Measurements from ENCODE around the gene FCN1.
A peak's percentile ranks its signal among the peaks of the same experiment; 100 is the strongest.
"Not testable (repeated sequence)": the region's sequence is repeated elsewhere in the genome, so short reads cannot be mapped to it uniquely, and the experiment has no call there.

The FCN1 gene

GRCh38 chr9:134917431-134918373 is at the start of gene FCN1:
FCN1 (minus strand) TSS chr9:134917912; CDS start chr9:134917871, 41 bp downstream.
- no peak for DNase-seq (ENCODE audit: low spot score)

- DNase-seq (ENCODE audit: low spot score) = no peak
Measured at GRCh38 chr9:134966697-134967546, 49.2 kb upstream of the FCN1 start.

- DNase-seq (ENCODE audit: low spot score) = no peak
Measured at GRCh38 chr9:134966270-134966669, 48.6 kb upstream of the FCN1 start.

- DNase-seq (ENCODE audit: low spot score) = no peak
Measured at GRCh38 chr9:134965851-134966250, 48.1 kb upstream of the FCN1 start.

GRCh38 chr9:134965411-134965810 is 47.7 kb upstream of the FCN1 start:
- DNase-seq (ENCODE audit: low spot score) = no peak

- DNase-seq (ENCODE audit: low spot score) = no peak
Measured at GRCh38 chr9:134964271-134965055, 46.8 kb upstream of the FCN1 start.

- no peak for DNase-seq (ENCODE audit: low spot score)
Measured at GRCh38 chr9:134963546-134963945, 45.8 kb upstream of the FCN1 start.

- DNase-seq (ENCODE audit: low spot score) = no peak
Measured at GRCh38 chr9:134962973-134963364, 45.3 kb upstream of the FCN1 start.

- no peak for DNase-seq (ENCODE audit: low spot score)
Measured at GRCh38 chr9:134962065-134962972, 44.6 kb upstream of the FCN1 start.

- DNase-seq (ENCODE audit: low spot score) = no peak
Measured at GRCh38 chr9:134961331-134962064, 43.8 kb upstream of the FCN1 start.

GRCh38 chr9:134960701-134961181 is 43.0 kb upstream of the FCN1 start:
- no peak for DNase-seq (ENCODE audit: low spot score)

GRCh38 chr9:134959971-134960310 is 42.2 kb upstream of the FCN1 start:
- DNase-seq (ENCODE audit: low spot score) = no peak

- DNase-seq (ENCODE audit: low spot score) = no peak
Measured at GRCh38 chr9:134959126-134959970, 41.6 kb upstream of the FCN1 start.

- no peak for DNase-seq (ENCODE audit: low spot score)
Measured at GRCh38 chr9:134957945-134958227, 40.2 kb upstream of the FCN1 start.

- peak; percentile 27 for DNase-seq (ENCODE audit: low spot score)
Measured at GRCh38 chr9:134957165-134957944, 39.6 kb upstream of the FCN1 start.

- not testable (repeated sequence) for DNase-seq (ENCODE audit: low spot score)
Measured at GRCh38 chr9:134956387-134956786, 38.7 kb upstream of the FCN1 start.

GRCh38 chr9:134955801-134956200 is 38.1 kb upstream of the FCN1 start:
- DNase-seq (ENCODE audit: low spot score) = no peak

GRCh38 chr9:134955156-134955555 is 37.4 kb upstream of the FCN1 start:
- no peak for DNase-seq (ENCODE audit: low spot score)

GRCh38 chr9:134951994-134952393 is 34.3 kb upstream of the FCN1 start:
- DNase-seq (ENCODE audit: low spot score) = no peak

Data from COLO829 (cell line).